NOMO-1 treated with DMSO at 0.1 percent for 48 hours (cell line): ENCODE results near the gene MAGI2.
"Not testable (repeated sequence)": the region's sequence is repeated elsewhere in the genome, so short reads cannot be mapped to it uniquely, and the experiment has no call there.

ENCODE experiments used
- DNase-seq: peaks from one replicate; lab custom pipeline; 2025; ENCODE audit not compliant: unreplicated experiment; lab: John Stamatoyannopoulos, UW

The MAGI2 gene

DNA sequence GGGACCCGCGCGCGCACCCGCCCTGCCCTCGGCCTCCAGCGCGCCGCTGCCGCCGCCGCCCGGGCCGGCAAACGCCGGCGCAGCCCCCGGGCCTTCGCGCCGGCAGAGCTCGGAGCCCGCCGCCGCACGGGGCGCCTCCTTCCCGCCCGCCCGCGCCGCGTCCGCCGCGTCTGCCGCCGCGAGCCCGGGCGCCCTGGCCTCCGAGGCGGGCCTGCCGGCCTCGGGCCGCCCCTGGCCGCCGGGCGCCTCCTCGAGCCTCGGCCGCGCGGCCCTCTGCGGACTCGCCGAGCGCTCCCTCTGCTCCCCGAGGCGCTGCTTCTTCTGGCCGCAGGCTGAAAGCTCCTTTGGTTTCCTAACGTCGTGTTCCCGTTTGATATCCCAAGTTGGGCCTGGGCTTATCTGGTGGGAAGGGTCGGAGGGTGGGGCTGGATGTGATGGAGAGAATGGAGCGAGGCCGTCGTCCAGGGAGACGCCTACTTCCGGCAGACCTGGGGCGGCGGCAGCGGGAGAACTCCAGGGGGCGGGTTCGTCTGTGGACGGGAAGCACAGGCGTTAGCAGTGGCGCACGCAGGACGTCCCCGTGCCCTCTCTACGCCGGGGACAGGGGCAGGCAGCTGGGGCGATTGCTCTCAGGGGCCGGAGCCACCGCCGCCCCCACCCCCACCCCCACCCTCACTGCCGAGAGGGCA is 1433.9 kb downstream of the MAGI2 start:
- peak; percentile 85 for DNase-seq

DNA sequence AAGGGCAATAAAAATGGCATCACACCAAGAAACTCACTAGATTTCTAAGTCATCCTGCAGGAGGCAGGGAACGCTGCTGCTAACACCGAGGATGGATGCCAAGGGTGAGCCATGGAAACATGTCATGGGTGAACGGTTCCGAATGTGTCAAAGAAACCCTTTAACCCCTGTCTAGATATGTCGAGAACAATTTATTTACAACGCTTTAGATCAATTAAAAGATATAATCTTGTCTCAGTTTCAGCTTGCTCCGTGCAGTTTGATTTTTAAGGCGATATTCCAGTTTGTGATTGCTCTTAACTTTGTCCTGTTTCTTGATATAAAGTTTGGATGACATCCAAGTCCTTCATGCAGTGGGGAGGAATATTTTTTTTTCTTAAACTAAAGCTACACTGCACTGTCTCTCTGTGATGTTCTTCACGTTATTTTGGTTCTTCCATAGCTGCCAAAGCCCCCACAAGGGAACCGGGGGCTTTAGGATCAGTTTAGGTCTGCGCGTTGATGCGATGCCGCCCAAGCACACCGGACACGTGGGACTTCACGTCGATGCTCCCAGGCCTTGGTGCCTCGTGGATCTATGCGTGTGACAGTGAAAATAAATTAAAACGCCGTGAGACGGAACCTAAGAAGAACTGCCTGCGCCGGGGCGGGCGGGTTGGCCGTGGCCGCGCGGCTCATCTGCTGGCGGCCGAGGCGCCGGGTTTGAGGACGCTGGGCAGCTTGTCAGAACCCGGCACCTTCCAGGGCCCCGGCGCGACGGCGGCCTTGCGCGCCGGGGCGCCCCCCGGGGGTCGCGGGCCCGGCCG is 1434.6 kb downstream of the MAGI2 start:
- peak; percentile 36 for DNase-seq

DNA sequence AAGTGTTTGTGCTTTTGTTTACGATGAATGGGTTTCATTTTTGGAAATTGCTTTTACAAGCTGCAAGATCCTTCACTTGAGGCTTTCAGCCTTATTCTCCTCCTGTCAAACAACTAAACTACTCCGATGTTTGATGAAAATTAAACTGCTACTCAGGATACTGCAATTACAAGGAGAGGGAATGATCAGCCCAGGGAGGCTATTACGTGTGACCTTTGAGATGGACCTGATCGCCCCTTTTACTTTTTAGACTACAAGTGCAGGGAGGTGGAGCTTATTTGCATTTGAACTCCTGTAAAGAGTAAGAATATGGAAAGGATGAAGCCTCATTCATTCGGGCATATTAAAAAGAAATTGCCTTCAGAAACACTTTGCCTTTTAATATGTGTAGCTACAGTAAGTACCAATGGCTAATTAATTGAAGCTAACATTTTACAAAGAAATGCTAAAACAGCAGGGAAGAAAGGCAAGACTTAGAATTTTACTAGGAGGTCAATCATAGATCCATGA is 1435.8 kb downstream of the MAGI2 start:
- DNase-seq, result no peak

DNA sequence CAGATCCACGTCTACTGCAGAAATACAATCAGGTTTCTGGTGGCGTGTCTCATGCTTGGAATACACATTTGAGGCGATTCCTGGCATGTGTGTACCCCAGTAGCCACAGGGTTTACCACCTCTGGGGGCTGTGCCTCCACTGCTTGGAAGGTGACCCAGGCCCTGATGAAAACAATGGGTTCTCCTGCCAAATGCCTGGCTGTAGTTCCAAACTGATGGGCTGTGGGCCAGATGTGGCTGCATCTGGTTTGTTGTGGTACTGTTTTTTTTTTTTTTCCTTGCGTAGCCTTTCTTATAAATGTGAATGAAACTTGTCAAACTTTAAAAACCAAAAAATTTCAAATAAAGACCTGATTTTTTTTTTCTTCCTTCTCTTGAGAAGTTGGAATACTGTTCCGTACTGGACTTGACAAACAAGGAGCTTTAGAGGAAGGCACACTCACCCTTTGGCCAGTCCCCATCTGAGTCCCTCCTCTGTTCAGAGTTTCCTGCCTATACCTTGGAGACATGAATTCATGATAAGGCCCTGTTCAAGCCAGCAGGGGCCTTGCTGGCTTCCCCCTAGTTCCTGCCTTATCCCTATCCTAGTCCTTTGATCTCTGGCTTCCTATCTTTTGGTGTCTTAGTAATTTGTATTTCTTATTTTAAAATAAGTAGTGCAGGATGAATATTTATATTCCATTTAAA is 1437.8 kb downstream of the MAGI2 start:
- no peak for DNase-seq

DNA sequence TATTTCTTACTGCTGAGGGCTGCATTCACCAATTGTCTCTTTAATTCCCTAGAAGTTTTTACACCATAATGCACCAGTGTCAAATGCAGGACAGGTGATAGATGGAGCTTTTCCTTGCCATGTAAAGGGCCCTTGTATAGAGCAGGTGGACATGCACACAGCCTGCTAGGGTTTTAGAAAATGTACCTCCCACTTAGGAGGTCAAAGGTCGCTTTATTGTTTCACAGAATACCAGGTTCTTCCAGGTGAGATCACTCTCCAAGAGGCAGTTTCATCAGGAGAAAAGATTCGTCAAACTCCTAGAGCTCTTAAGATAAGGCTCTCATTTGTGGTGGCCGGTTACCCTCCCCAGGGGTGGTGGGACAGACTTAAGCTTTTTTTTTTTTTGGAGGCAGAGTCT is 1439.1 kb downstream of the MAGI2 start:
- no peak for DNase-seq

DNA sequence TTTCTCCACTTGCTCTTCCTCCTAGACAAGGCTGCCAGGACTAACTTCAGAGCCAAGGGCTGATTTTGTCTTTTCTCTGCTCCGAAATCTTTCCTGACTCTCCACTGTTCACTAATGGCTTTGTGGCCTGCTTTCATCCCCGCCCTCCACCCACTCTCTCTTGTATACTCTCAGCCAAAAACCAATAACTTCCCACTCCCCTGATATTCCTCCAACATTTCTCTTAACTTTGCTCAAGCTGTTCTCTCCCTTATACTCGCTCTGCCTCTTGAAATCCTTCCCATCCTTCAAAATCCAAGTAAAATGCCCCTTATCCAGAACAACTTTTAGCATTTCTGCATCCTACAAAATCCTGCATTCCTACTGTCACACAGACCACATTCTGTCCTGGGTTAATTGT is 1440.1 kb downstream of the MAGI2 start:
- no peak for DNase-seq

DNA sequence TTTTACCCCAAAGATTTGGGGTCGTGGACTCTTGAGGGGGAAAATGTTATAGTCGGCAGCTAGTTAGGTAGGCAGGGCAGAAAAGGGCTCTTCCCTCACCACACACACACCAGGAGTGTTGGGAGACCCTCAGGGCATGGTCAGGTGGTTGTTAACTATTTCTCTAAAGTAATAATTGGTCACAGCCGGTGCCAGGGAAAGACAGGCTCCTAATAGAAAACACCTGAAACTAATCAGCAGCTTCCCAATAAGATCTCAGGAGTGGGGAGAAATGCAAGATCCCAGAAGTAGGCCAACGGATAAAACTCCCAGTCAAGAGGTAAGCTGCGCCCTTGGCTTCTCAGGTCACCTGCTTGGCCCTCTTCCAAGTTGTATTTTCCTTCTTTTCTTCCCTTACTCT is 1441.8 kb downstream of the MAGI2 start:
- DNase-seq, result no peak

DNA sequence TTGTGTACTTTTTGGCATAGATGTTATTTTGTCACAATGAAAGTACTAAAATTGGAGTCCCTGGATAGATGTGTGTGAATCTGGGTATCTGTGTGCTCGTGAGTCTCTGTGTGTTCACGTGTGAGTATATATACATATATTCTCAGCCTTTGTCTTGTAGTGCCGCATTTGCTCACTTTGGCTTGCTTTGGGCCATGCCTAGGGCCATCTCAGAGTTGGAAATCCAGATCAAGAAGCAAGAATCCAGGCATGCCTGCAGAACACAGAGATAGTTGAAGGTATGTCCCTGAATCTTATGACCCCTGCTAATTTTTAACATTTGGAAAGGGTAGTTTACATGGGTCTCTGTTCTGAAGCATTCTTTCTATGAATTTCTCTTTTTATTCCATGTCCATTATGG is 1446.2 kb downstream of the MAGI2 start:
- DNase-seq, result no peak

DNA sequence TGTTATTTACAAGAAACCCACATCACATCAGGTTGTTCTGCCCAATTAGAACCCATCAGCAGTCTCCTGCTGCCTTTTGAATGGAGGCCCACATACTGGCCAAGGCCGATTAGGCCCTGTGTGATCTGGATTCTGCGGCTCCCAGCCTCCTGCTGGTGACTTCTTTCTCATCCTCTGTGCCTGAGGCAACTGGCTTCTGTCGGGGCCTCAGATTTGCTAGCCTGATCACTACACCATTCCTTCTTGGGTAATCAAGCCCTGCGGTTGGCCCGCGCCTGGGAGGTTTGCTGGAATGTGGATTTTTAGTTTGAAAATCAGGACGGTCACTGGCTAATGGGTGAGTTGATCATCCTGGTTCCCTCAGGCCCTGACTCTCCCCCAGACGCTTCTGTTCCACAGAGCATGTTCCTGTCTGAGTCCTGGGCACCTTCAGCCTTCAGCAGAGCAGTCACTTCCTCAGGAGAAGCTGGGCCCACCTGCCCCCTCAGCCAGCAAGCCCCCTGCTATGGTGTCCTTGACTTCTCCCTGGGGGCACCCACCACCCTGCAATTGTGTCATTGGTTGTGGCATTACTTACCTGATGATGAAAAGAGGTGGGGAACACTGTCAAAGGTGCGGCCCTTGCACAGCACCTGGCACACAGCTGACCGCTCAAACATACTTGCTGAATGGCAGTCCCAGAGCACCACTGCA is 1447.3 kb downstream of the MAGI2 start:
- no peak for DNase-seq

DNA sequence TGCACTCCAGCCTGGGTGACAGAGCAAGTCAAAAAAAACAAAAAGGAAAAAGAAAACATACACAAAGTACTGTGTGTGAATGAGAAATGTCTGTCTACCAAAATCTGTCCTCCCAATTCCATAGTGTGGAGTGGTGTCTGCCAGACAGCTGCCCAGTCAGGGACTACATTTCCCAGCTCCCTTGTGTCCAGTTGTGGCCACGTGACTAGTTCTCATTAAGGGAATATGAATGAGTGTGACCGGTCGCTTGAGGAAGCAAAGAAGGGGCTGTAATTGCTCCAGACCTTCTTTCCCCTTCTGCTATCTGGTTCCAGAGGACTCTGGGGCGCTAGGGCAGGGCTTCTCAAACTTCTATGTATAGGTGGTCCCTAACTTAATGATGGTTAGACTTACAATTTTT is 1450.8 kb downstream of the MAGI2 start:
- no peak for DNase-seq

DNA sequence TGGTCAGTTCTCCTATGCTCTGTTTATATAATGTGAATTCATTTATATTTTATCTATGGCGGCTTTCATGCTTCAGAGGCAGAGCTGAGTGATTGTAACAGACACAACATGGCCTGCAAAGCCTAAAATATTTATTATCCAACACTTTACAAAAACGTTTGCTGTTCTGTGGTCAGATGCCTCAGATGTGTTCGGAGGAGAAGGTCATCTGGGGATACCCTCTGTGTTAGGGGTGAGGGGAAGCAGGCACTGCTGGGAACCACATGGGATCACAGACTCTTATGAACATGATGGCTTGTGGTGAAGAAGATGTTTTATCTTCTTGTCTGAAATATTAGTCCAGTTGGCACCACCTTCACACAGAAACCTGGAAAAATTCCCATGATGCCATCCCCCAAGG is 1451.4 kb downstream of the MAGI2 start:
- DNase-seq, result no peak

DNA sequence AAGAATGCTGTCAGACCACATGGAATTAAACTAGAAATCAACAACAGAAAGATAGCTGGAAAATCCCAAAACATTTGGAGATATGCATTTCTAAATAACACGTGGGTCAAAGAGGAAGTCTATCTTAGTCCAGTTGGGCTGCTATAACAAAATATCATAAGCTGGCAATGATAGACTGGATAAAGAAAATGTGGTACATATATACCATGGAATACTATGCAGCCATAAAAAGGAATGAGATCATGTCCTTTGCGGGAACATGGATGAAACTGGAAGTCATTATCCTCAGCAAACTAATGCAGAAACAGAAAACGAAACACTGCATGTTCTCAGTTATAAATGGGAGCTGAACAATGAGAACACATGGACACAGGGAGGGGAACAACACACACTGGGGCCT is 1454.3 kb downstream of the MAGI2 start:
- not testable (repeated sequence) for DNase-seq

DNA sequence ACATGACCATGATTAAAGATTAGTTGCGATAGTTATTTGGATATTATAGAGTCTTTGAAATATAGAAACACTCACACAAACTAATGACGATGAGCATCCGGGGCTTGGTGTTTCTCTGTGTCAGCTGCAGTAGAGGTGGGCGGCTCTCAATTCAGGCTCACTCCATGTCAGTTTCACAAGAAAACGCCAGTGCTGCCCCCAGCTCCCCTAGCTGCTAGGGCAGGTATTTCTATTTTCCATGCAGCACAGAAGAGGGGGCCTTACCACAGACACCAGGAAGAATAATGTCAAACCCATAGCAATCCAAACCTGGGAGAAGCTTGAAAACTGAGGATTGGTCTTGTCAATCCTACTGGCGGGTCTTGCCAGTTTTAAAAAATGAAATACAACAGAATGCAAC is 1457.8 kb downstream of the MAGI2 start:
- no peak for DNase-seq

DNA sequence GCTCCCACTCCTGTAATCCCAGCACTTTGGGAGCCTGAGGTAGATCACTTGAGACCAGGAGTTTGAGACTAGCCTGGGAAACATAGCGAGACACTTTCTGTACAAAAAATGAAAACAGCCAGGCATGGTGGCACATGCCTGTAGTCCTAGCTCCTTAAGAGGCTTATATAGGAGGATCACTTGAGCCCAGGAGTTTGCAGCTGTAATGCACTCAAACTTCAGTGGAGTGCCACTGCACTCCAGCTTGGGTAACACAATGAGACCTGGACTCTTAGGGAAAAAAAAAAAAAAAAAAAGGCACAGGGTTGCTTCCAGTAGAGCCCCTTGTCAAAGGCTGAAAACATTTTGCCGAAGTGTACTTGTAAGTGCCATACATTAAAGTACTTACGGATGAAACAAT is 1459.6 kb downstream of the MAGI2 start:
- DNase-seq, result no peak

DNA sequence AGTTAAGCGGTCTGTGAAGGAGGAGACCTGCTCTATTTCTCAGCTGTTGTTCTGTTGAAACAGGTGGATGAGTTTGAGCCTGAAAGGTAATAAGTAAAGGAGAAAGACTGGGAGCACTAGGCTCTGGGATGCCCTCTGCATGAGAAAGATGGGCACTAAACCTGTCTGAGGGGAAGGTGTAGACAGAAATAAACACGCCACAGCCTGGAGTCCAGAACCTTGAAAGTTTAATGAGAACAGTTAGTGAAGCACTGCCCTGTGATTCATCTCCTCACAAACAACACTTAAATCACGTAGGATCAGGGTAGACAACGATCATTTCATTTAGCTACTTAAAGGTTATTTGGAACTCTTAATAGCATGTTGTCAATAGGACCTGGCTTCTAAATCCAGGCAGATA is 1461.8 kb downstream of the MAGI2 start:
- no peak for DNase-seq

DNA sequence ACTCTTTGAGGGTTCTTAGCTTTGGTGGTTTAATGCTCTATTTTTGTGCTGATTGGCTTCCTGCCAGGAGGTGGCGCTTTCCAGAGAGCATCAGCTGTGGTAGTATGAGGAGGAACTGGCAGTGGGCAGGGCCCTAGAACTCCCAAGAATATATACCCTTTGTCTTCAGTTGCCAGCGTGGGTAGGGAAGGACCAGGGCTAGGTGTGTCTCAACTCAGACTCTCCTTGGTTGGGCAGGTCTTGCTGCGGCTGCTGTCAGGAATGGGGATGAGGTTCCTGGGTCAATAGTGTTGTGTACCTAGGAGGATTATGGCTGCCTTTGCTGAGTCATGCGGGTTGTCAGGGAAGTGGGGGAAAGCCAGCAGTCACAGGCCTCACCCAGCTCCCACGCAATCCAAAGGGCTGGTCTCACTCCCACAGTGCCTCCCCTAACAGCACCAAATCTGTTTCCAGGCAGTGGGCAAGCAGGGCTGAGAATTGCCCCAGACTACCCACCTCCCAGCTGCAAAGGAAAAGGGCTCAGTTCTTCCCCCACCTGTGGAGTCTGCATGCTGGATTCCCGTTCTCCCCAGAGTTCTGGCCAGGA is 1463.4 kb downstream of the MAGI2 start:
- peak; percentile 48 for DNase-seq

DNA sequence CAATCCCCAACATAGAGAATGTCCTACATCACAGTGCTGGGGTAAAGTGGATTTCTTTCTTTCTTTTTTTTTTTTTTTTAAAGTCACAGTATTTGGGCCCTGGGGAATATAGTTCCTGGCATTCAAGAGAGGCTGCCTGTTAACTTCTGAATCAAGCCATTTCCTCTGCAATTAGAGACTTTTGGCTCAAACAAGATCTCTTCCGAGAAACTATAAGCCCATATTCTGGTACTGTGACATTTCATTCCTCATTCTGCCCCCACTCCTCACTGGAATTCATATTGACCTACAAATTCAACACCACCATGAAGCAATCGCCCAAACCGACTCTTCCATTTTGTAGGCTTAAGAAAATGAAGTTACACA is 1467.5 kb downstream of the MAGI2 start:
- DNase-seq, result no peak

DNA sequence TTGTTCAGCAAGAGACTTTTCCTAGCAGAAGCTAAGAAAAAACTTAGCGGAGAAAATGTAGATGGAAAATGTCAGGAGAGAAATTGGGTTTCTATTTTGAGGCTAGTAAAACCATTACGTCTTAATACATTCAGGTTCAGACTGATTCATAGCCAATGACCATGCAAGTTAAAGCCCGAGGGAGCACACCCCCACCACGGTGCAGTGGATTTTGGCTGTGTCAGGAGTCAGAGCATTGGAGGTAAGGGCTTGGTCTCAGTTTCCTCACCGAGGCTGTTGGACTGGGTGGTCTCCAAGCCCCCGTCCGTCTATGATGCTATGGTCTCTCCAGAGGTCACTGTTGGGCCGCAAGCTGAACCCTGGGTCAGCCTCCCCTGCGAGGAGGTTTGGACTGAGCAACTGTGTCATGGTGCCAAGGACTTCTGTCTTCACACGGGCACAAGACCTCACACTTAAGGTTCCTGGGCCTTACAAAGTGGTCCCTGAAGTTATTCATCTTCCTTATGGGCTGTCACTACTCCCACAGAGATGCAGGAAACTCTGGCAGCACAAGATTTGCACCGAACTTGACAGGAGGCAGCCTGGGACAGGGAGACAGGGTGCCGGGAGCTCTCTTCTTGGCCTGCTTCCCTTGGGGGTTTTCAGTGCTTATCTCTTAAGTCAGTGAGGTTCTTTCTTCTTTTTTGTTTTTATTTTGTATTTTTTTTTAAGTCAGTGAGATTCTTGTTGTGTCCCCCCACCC is 1468.1 kb downstream of the MAGI2 start:
- no peak for DNase-seq

DNA sequence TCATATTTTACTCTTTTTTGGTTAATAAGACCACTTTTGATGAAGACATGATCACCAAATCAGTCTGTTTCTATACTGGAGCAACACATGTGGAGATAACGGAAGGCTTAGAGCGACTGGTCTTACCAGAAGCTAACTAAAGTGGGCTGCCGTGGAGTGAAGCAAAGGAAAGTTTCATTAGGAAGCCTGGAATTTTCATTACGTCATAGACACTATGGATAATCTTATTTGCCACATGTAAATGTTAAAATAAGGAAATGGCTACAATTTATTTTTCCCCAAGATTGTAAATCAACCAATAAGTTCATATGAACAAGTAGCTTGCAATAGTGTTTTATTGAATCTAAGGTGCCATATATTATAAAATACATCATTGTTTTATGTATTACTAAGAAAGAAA is 1469.5 kb downstream of the MAGI2 start:
- DNase-seq, result no peak

DNA sequence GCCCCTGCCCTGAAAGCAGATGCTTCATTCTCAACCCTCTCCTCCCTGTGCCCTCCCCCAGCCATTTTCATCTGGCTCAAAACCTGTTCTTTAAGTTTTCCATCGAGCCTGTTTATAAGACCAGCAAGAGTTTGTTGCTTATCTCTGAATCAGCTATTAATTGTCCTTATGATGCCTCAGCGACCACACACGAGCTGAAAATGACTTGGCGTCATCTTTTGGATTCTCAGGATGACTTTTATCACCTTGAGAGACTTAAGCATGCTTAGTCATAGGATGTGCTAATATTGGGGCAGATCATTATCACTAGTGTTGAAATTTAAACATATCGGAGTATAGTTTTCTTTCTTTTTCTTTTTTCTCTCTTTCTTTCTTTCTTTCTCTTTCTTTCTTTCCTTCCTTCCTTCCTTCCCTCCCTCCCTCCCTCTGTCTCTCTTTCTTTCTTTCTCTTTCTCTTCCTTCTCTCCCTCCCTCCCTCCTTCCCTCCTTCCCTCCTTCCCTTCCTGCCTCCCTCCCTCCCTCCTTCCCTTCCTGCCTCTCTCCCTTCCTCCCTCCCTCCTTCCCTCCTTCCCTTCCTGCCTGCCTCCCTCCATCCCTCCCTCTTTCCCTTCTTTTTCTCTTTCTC is 1470.4 kb downstream of the MAGI2 start:
- no peak for DNase-seq
